ENCODE results near the gene GIT2. TPM values are rescaled to one million over a fixed set of nuclear protein-coding genes. Genes with fewer than 3 reads are reported as not detected.

GIT2 gene
- total RNA-seq, 1 experiment from 2014 or later: 36.7 TPM

DNA sequence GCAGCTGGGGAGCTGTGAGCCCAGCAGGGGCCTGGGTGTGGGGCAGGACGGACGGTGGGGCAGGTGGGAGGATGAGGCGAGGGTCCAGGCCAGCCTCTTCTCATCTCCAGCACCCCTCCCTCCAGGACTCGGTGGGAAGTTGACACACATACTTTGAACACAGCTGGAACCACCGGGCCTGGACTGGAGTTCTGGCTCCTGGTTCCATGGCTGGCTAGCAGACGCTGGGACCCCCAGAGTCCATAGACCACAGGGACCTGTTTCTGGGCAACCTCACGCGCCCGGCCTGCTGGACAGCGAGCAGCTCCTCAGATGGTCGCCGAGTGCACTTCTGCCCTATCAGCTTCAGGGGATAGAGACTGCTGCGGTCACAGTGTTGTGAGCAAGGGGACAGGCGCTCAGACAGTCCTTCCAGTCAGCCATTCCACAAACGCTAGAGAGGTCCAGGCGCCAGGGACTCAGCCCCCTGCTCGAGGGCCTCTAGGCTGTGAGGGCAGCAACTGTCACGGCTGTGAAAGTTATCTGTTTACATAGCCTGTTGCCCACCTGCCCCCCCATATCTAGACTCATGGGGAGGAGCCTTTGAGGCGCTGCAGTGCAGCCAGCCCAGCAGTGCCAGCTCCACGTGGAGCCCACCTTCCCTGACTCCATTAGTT, 70.9 kb downstream of the GIT2 start:
- TF ChIP-seq EZH2 (IDR thresholded peaks at IDR 0.05; ENCODE audit: low read depth) (no peak), CTCF (conservative IDR thresholded peaks at IDR 0.05) (no peak)
- Histone ChIP-seq H3F3A (ENCODE audit: insufficient read depth, low read depth) (peaks cover 15% of the 10 kb centered on the region; the same call in 1 of the 2 replicates), H3K4me3 (no peak overlapping the region), H3K9me2 (ENCODE audit: insufficient read depth) (no peaks in the 10 kb centered on the region), H3K4me1 (replicated peaks; ENCODE audit: insufficient read depth) (0 out of 2 replicates have a peak, but pooled peaks cover 3% of the 10 kb centered on the region), H3K36me3 (ENCODE audit: low read depth) (no peaks in the 10 kb centered on the region), H3K79me2 (ENCODE audit: low read depth) (no peaks in the 10 kb centered on the region), H3K27ac (no peak overlapping the region), H4K20me1 (ENCODE audit: insufficient read depth) (no peaks in the 10 kb centered on the region), H3K27me3 (ENCODE audit: insufficient read depth, low read depth) (no peaks in the 10 kb centered on the region), H3K4me2 (no peak overlapping the region), H2AFZ (no peak overlapping the region), H3K9me3 (ENCODE audit: insufficient read depth, low read depth) (no peaks in the 10 kb centered on the region)
- BruUV-seq (replicated peaks): no TSS peak
- DNase-seq: no peak
- POLR2A ChIA-PET (ENCODE audit: unreplicated experiment): no interaction called here
- CTCF ChIA-PET: no interaction called here
- intact Hi-C loops (cut with micrococcal nuclease; ENCODE audit: unreplicated experiment): no loop called here

GRCh38 chr12:109923481-109924245, 72.5 kb downstream of the GIT2 start:
- no peak for DNase-seq
- Histone ChIP-seq H4K20me1 (ENCODE audit: insufficient read depth) (no peaks in the 10 kb centered on the region), H3K9me2 (ENCODE audit: insufficient read depth) (no peaks in the 10 kb centered on the region), H3K4me1 (replicated peaks; ENCODE audit: insufficient read depth) (no peaks in the 10 kb centered on the region), H3K4me3 (no peak overlapping the region), H3K27ac (no peak overlapping the region), H3K27me3 (ENCODE audit: insufficient read depth, low read depth) (no peaks in the 10 kb centered on the region), H3F3A (ENCODE audit: insufficient read depth, low read depth) (0 out of 2 replicates have a peak, but pooled peaks cover 3% of the 10 kb centered on the region), H2AFZ (no peak overlapping the region), H3K79me2 (ENCODE audit: low read depth) (no peaks in the 10 kb centered on the region), H3K36me3 (ENCODE audit: low read depth) (no peaks in the 10 kb centered on the region), H3K9me3 (ENCODE audit: insufficient read depth, low read depth) (no peaks in the 10 kb centered on the region), H3K4me2 (no peak overlapping the region)
- BruUV-seq (replicated peaks): no TSS peak
- intact Hi-C loops (cut with micrococcal nuclease; ENCODE audit: unreplicated experiment): no loop called here
- TF ChIP-seq CTCF (conservative IDR thresholded peaks at IDR 0.05) (no peak), EZH2 (IDR thresholded peaks at IDR 0.05; ENCODE audit: low read depth) (no peak)
- POLR2A ChIA-PET (ENCODE audit: unreplicated experiment): no interaction called here
- CTCF ChIA-PET: no interaction called here

DNA sequence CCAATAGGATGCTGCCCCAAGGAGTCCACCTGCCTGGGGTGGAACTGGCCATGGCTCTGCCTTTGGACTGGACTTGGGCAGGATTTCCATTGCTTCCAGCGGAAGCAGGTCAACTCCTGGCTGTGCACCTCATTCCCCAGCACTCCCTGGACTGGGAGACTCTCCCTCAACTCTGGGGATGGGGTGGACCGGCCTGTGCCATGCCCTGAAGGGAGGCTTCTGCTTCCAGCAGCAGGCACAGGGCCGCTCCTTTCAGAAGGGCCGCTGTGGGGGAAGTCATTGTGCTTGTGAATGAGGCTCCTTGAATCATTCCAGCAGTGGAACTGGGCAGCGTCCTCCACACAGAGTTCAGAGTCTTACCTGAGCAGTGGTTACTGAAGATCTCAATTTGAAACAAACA, 73.1 kb downstream of the GIT2 start:
- no peak for TF ChIP-seq CTCF (conservative IDR thresholded peaks at IDR 0.05)
- TF ChIP-seq EZH2 (IDR thresholded peaks at IDR 0.05; ENCODE audit: low read depth): no peak
- POLR2A ChIA-PET (ENCODE audit: unreplicated experiment): no interaction called here

More for the DNA sequence above, 73.1 kb downstream of the GIT2 start:
- H4K20me1 ChIP-seq (ENCODE audit: insufficient read depth): no peaks in the 10 kb centered on the region
- H3K27me3 ChIP-seq (ENCODE audit: insufficient read depth, low read depth): no peaks in the 10 kb centered on the region
- no peak overlapping the region for H2AFZ ChIP-seq
- H3K36me3 ChIP-seq (ENCODE audit: low read depth): no peaks in the 10 kb centered on the region; the same call in 1 of the 2 replicates
- no peak overlapping the region for H3K4me3 ChIP-seq
- intact Hi-C loops (cut with micrococcal nuclease; ENCODE audit: unreplicated experiment): no loop called here
- no peak for DNase-seq
- no peaks in the 10 kb centered on the region for H3K9me3 ChIP-seq (ENCODE audit: insufficient read depth, low read depth)
- H3K79me2 ChIP-seq (ENCODE audit: low read depth): no peaks in the 10 kb centered on the region
- H3K27ac ChIP-seq: no peak overlapping the region
- 0 out of 2 replicates have a peak, but pooled peaks cover 3% of the 10 kb centered on the region for H3F3A ChIP-seq (ENCODE audit: insufficient read depth, low read depth)
- CTCF ChIA-PET: interaction anchor here (0.7 kb wide), 1 partner anchor 500 kb away, joined by 3 read pairs; no protein-coding TSS in a partner anchor
- H3K9me2 ChIP-seq (ENCODE audit: insufficient read depth): no peaks in the 10 kb centered on the region
- BruUV-seq (replicated peaks): no TSS peak
- no peak overlapping the region for H3K4me2 ChIP-seq
- H3K4me1 ChIP-seq (replicated peaks; ENCODE audit: insufficient read depth): no peaks in the 10 kb centered on the region
